Caco-2 (cell line): ENCODE measurements around the gene CMBL. TPM values are rescaled to one million over a fixed set of nuclear protein-coding genes. Genes with fewer than 3 reads are reported as not detected.

Experiments used
- BruUV-seq: library from RNA; stranded (reverse); fragments of 400-500 nt; replicated peaks from 2 replicates; lab custom pipeline; 2021; lab: Mats Ljungman, UMichigan
- CTCF ChIA-PET: fragments of 300-600 bp; sonication (Branson Sonifier 250); formaldehyde crosslinking; loops from one replicate; lab custom pipeline; 2022; ENCODE audit warnings: antibody characterized with exemption; lab: Charles Lee
- POLR2A ChIA-PET: fragments of 300-600 bp; sonication (Branson Sonifier 250); formaldehyde crosslinking; loops from one replicate; lab custom pipeline; 2022; ENCODE audit warnings: antibody characterized with exemption; lab: Charles Lee
- DNase-seq, 2 experiments: peaks; one replicate each; pipeline versions ENCODE4 v3.0.0 to v3.0.0-alpha.2; 2020 to 2022
- H3K27me3 ChIP-seq: replicated peaks from 2 replicates; pipeline ENCODE4 v1.6.0; 2011; ENCODE audit warnings: low read length; ENCODE audit not compliant: control insufficient read depth, insufficient read depth
- H3K36me3 ChIP-seq: 2 replicates; pipeline ENCODE4 v1.5.1; 2011; ENCODE audit warnings: low read length; ENCODE audit not compliant: control insufficient read depth, insufficient read depth
- H3K4me1 ChIP-seq: fragments of 250-450 bp; sonication (Bioruptor Pico); 2 replicates; pipeline ENCODE4 v1.5.1; 2020; ENCODE audit warnings: mild to moderate bottlenecking
- H3K4me3 ChIP-seq: 2 replicates; pipeline ENCODE4 v1.5.1; 2011; ENCODE audit warnings: low read depth, mild to moderate bottlenecking, control low read depth, low read length
- H3K9me3 ChIP-seq: fragments of 250-450 bp; sonication (Bioruptor Pico); 2 replicates; pipeline ENCODE4 v1.5.1; 2020; ENCODE audit warnings: mild to moderate bottlenecking, moderate library complexity
- H3K27ac Mint-ChIP-seq: one replicate; pipeline ENCODE4 v1.8.0; 2022; ENCODE audit warnings: mixed read lengths; ENCODE audit not compliant: unreplicated experiment
- H3K27me3 Mint-ChIP-seq: one replicate; pipeline ENCODE4 v1.8.0; 2022; ENCODE audit warnings: mixed read lengths; ENCODE audit not compliant: insufficient read depth, unreplicated experiment
- H3K36me3 Mint-ChIP-seq: one replicate; pipeline ENCODE4 v1.8.0; 2022; ENCODE audit warnings: mild to moderate bottlenecking, mixed read lengths; ENCODE audit not compliant: insufficient read depth, unreplicated experiment
- H3K4me1 Mint-ChIP-seq: one replicate; pipeline ENCODE4 v1.8.0; 2022; ENCODE audit warnings: low read depth, mixed read lengths; ENCODE audit not compliant: unreplicated experiment
- H3K4me3 Mint-ChIP-seq: one replicate; pipeline ENCODE4 v1.8.0; 2022; ENCODE audit warnings: mild to moderate bottlenecking, moderate library complexity, mixed read lengths; ENCODE audit not compliant: unreplicated experiment
- H3K9me3 Mint-ChIP-seq: one replicate; pipeline ENCODE4 v1.8.0; 2022; ENCODE audit warnings: mixed read lengths; ENCODE audit not compliant: unreplicated experiment
- intact Hi-C: fragments of 100-400 bp; cut with micrococcal nuclease; formaldehyde crosslinking; loops from one replicate; pipeline ENCODE4 v1.10.0; 2022; ENCODE audit not compliant: unreplicated experiment
- total RNA-seq: library from RNA; stranded (reverse); gene quantifications from 2 replicates; pipeline ENCODE4 v1.2.3, GENCODE V29; 2022
- TF ChIP-seq, protein P1 (sequence below), 2 experiments: fragments of 200-600 bp in 1 of 2; IDR thresholded peaks; 1 replicate in 1 of 2; 2 replicates in 1 of 2; pipeline versions ENCODE4 v1.5.1 to v1.8.0; 2011 to 2022; ENCODE audit warnings: antibody characterized with exemption in 1 of 2, control low read depth in 1 of 2, inconsistent platforms in 1 of 2, low read depth in 1 of 2, low read length in 1 of 2, mild to moderate bottlenecking in 1 of 2, moderate library complexity in 1 of 2; ENCODE audit not compliant: insufficient read depth in 1 of 2, severe bottlenecking in 1 of 2, unreplicated experiment in 1 of 2

The CMBL gene
- total RNA-seq, 1 experiment from 2014 or later: 18.4 TPM

DNA sequence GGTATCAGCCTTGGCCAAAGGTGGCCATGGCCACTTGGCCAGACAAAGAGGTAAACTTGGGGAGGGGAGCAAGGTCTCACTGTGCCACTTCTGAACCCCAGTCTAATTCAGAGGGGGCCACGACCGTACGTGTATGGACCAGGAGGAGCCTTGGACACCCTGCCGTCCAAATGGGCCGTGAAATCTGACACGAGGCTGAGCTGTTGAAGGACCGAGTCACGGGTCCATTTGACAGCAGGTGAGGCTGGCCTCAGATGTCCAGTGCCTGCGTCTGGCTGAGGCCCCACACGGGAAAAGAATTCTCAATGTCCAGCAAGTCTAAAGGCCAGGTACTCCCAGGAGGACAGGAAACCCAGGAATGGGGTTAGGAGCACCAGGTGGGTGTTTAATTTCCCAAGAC lies 17.7 kb downstream of the CMBL start:
- CTCF ChIA-PET: no interaction called here
- TF ChIP-seq, protein P1, sequence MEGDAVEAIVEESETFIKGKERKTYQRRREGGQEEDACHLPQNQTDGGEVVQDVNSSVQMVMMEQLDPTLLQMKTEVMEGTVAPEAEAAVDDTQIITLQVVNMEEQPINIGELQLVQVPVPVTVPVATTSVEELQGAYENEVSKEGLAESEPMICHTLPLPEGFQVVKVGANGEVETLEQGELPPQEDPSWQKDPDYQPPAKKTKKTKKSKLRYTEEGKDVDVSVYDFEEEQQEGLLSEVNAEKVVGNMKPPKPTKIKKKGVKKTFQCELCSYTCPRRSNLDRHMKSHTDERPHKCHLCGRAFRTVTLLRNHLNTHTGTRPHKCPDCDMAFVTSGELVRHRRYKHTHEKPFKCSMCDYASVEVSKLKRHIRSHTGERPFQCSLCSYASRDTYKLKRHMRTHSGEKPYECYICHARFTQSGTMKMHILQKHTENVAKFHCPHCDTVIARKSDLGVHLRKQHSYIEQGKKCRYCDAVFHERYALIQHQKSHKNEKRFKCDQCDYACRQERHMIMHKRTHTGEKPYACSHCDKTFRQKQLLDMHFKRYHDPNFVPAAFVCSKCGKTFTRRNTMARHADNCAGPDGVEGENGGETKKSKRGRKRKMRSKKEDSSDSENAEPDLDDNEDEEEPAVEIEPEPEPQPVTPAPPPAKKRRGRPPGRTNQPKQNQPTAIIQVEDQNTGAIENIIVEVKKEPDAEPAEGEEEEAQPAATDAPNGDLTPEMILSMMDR (IDR thresholded peaks at IDR 0.05; ENCODE audit: insufficient read depth in 1 of 2, low read depth in 1 of 2, low read length in 1 of 2, severe bottlenecking in 1 of 2, unreplicated experiment in 1 of 2): no peak
- no peak overlapping the region for H3K27ac Mint-ChIP-seq
- H3K36me3 Mint-ChIP-seq: no peaks in the 10 kb centered on the region
- H3K4me1 Mint-ChIP-seq: no peaks in the 10 kb centered on the region
- Histone ChIP-seq H3K4me3 (no peak overlapping the region), H3K27me3 (no peaks in the 10 kb centered on the region), H3K4me1 (no peaks in the 10 kb centered on the region), H3K36me3 (no peaks in the 10 kb centered on the region), H3K9me3 (no peaks in the 10 kb centered on the region)
- no peaks in the 10 kb centered on the region for H3K27me3 Mint-ChIP-seq
- POLR2A ChIA-PET: no interaction called here
- no peak overlapping the region for H3K4me3 Mint-ChIP-seq
- BruUV-seq: no TSS peak
- intact Hi-C loops: no loop called here
- no peaks in the 10 kb centered on the region for H3K9me3 Mint-ChIP-seq
- DNase-seq: no peak

DNA sequence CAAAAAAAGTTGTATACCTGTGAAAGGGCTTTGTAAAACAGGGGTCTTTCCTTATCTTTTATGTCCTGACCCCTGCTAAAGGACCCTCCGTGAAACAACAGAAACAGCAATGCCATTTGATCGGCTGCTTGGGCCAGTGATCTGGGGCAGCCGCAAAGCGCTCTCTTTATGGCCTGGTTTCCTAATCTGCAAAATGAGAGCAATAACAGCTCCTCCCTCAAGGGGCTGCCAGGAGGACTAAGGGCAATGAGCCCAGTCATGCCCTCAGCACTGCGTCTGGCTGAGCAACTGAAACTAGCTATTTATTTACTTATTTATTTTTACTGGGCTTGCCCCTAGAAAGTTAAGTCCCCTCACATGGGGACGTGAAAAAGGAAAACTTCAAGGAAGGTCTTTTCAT lies 18.3 kb downstream of the CMBL start:
- Histone ChIP-seq H3K9me3 (no peaks in the 10 kb centered on the region), H3K27me3 (no peaks in the 10 kb centered on the region), H3K36me3 (no peaks in the 10 kb centered on the region), H3K4me3 (no peak overlapping the region), H3K4me1 (no peaks in the 10 kb centered on the region)
- intact Hi-C loops: no loop called here
- TF ChIP-seq, protein P1 (IDR thresholded peaks at IDR 0.05; ENCODE audit: insufficient read depth in 1 of 2, low read depth in 1 of 2, low read length in 1 of 2, severe bottlenecking in 1 of 2, unreplicated experiment in 1 of 2): no peak
- H3K36me3 Mint-ChIP-seq: no peaks in the 10 kb centered on the region
- H3K4me1 Mint-ChIP-seq: no peaks in the 10 kb centered on the region
- ChIA-PET POLR2A (no interaction called here), CTCF (no interaction called here)
- DNase-seq: no peak
- H3K4me3 Mint-ChIP-seq: no peak overlapping the region
- no peak overlapping the region for H3K27ac Mint-ChIP-seq
- BruUV-seq: no TSS peak
- H3K27me3 Mint-ChIP-seq: no peaks in the 10 kb centered on the region
- H3K9me3 Mint-ChIP-seq: no peaks in the 10 kb centered on the region

DNA sequence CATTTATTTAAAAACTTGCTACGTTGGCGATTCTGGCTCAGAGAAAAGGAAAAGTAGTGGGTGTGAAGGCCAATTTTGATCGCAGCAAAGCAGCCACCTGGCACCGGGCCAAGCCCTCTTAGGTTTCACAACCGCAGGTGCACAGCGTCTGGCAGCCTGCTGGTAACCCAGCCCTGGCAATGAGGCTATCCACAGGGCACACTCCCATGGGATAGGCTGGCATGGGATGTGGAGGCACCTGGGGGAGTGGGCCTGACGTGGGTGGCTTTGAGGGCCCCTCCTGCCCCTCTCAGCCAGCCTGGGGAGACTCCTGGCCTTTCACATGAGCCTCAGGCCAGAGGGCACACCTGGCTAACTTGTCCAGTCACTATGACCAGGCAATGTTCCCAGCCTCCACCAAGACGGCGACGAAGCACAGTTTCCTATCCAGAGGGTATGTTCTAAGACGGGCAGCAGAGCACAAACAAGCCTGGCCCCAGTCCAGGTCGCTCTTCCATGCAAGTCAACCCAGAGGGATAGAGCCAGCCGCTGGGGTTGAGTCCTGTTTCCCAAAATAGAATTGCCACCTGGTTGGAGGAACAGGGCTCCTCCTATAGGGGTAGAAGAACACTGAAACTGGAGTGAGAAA lies 19.0 kb downstream of the CMBL start:
- DNase-seq: no peak
- H3K27ac Mint-ChIP-seq: no peak overlapping the region
- intact Hi-C loops: no loop called here
- no peaks in the 10 kb centered on the region for H3K9me3 ChIP-seq
- no peaks in the 10 kb centered on the region for H3K36me3 ChIP-seq
- no peaks in the 10 kb centered on the region for H3K27me3 ChIP-seq
- ChIA-PET POLR2A (no interaction called here), CTCF (no interaction called here)
- no peak overlapping the region for H3K4me3 Mint-ChIP-seq
- no peaks in the 10 kb centered on the region for H3K27me3 Mint-ChIP-seq
- no peaks in the 10 kb centered on the region for H3K36me3 Mint-ChIP-seq
- H3K4me1 ChIP-seq: no peaks in the 10 kb centered on the region
- TF ChIP-seq, protein P1 (IDR thresholded peaks at IDR 0.05; ENCODE audit: insufficient read depth in 1 of 2, low read depth in 1 of 2, low read length in 1 of 2, severe bottlenecking in 1 of 2, unreplicated experiment in 1 of 2): no peak
- H3K9me3 Mint-ChIP-seq: no peaks in the 10 kb centered on the region
- no peaks in the 10 kb centered on the region for H3K4me1 Mint-ChIP-seq
- H3K4me3 ChIP-seq: no peak overlapping the region
- no TSS peak for BruUV-seq
